Vagina (tissue), 2 donors: Measurements from ENCODE around the gene USH1G. TPM values are rescaled to one million over a fixed set of nuclear protein-coding genes. Genes with fewer than 3 reads are reported as not detected.
"Not testable (repeated sequence)": the region's sequence is repeated elsewhere in the genome, so short reads cannot be mapped to it uniquely, and the experiment has no call there.

Experiments
- DNase-seq, 2 donors: peaks; one replicate each; pipeline ENCODE4 v3.0.0-alpha.2; 2017; ENCODE audit errors: extremely low spot score in 2 of 2
- H3K27ac ChIP-seq: fragments of 200-600 bp; sonication (generic); one replicate; pipeline ENCODE4 v1.5.1; 2019
- H3K27me3 ChIP-seq: fragments of 200-600 bp; sonication (generic); one replicate; pipeline ENCODE4 v1.5.1; 2019
- H3K36me3 ChIP-seq, 2 donors: fragments of 200-600 bp; sonication (generic); one replicate each; pipeline ENCODE4 v1.5.1; 2017 to 2019
- H3K4me1 ChIP-seq: fragments of 200-600 bp; sonication (generic); one replicate; pipeline ENCODE4 v1.5.1; 2019
- H3K4me3 ChIP-seq, 2 donors: fragments of 200-600 bp; sonication (generic); 1 replicate in 1 of 2; 2 replicates in 1 of 2; pipeline ENCODE4 v1.5.1; 2016 to 2019
- H3K9me3 ChIP-seq: fragments of 200-600 bp; sonication (generic); one replicate; pipeline ENCODE4 v1.5.1; 2019
- CTCF ChIP-seq, 3 experiments: fragments of 450-650 bp in 2 of 3; fragments of 200-600 bp in 1 of 3; sonication (generic) in 1 of 3; IDR thresholded peaks; one replicate each; pipeline ENCODE4 v1.5.1; 2017 to 2019; ENCODE audit warnings: antibody characterized with exemption in 3 of 3, mild to moderate bottlenecking in 2 of 3, moderate library complexity in 2 of 3
- POLR2A ChIP-seq, 2 donors: fragments of 450-650 bp; IDR thresholded peaks; one replicate each; pipeline ENCODE4 v1.6.1; 2017; ENCODE audit warnings: antibody characterized with exemption in 2 of 2, mild to moderate bottlenecking in 2 of 2, moderate library complexity in 2 of 2
- POLR2AphosphoS5 ChIP-seq, 2 donors: sonication (generic); formaldehyde crosslinking; IDR thresholded peaks; one replicate each; pipeline ENCODE4 v1.9.0; 2017; ENCODE audit warnings: antibody characterized with exemption in 2 of 2, mild to moderate bottlenecking in 2 of 2, low read depth in 1 of 2; ENCODE audit not compliant: insufficient read depth in 1 of 2
- intact Hi-C: fragments of 100-400 bp; cut with DNase I; formaldehyde crosslinking; loops from one replicate; pipeline ENCODE4 v1.15.1; 2023
- total RNA-seq: library from RNA; depleted of rRNA; stranded (reverse); fragments of >200 nt; gene quantifications from one replicate; pipeline ENCODE4 v1.2.3, GENCODE V29; 2016

USH1G gene
- total RNA-seq, 1 donor from 2014 or later: 0.49 TPM

GRCh38 chr17:74872313-74873036 is 50.6 kb downstream of the USH1G start, which contains the start of gene FDXR:
Gene FDXR (minus strand): TSS chr17:74872994. CDS start chr17:74872944, 50 bp downstream.
- TF ChIP-seq POLR2AphosphoS5 (IDR thresholded peaks at IDR 0.05; ENCODE audit: insufficient read depth in 1 of 2, low read depth in 1 of 2): no peak
- peak in 1 of 2 donors; percentile 55 for TF ChIP-seq POLR2A (IDR thresholded peaks at IDR 0.05)
- Histone ChIP-seq H3K4me1 (peaks cover 29% of the 10 kb centered on the region), H3K27ac (peak within 1 kb of the TSS; percentile 83), H3K4me3 (peak within 1 kb of the TSS; percentile 50 to 78), H3K36me3 (peaks cover 0 to 4% of the 10 kb centered on the region in 2 donors), H3K9me3 (no peaks in the 10 kb centered on the region), H3K27me3 (no peaks in the 10 kb centered on the region)
- intact Hi-C loops: no loop called here
- no peak for DNase-seq

- DNase-seq: no peak
- no peak for TF ChIP-seq CTCF (IDR thresholded peaks at IDR 0.05)
- no peak for TF ChIP-seq POLR2A (IDR thresholded peaks at IDR 0.05)
- TF ChIP-seq POLR2AphosphoS5 (IDR thresholded peaks at IDR 0.05; ENCODE audit: insufficient read depth in 1 of 2, low read depth in 1 of 2): no peak
- H3K9me3 ChIP-seq: no peaks in the 10 kb centered on the region
- H3K36me3 ChIP-seq: peaks cover 0 to 4% of the 10 kb centered on the region in 2 donors
- peak overlapping the region in 1 of 2 donors; percentile 50 for H3K4me3 ChIP-seq
- peaks cover 29% of the 10 kb centered on the region for H3K4me1 ChIP-seq
- intact Hi-C loops: no loop called here
- no peak overlapping the region for H3K27ac ChIP-seq
- no peaks in the 10 kb centered on the region for H3K27me3 ChIP-seq
These were observed 51.5 kb downstream of the USH1G start for GRCh38 chr17:74871356-74872076.

GRCh38 chr17:74870512-74870911 is 52.5 kb downstream of the USH1G start:
- H3K27ac ChIP-seq: no peak overlapping the region
- no peaks in the 10 kb centered on the region for H3K9me3 ChIP-seq
- H3K4me3 ChIP-seq: no peak overlapping the region
- H3K36me3 ChIP-seq: peaks cover 0 to 4% of the 10 kb centered on the region in 2 donors
- DNase-seq: no peak
- TF ChIP-seq POLR2A (IDR thresholded peaks at IDR 0.05): no peak
- TF ChIP-seq POLR2AphosphoS5 (IDR thresholded peaks at IDR 0.05; ENCODE audit: insufficient read depth in 1 of 2, low read depth in 1 of 2): no peak
- TF ChIP-seq CTCF (IDR thresholded peaks at IDR 0.05): no peak
- intact Hi-C loops: no loop called here
- H3K4me1 ChIP-seq: peaks cover 29% of the 10 kb centered on the region
- H3K27me3 ChIP-seq: no peaks in the 10 kb centered on the region

GRCh38 chr17:74870028-74870427 is 53.0 kb downstream of the USH1G start:
- H3K36me3 ChIP-seq, intact Hi-C loops, H3K9me3 ChIP-seq, H3K27ac ChIP-seq, DNase-seq, H3K27me3 ChIP-seq, H3K4me3 ChIP-seq: not testable (repeated sequence)
- peaks cover 29% of the 10 kb centered on the region for H3K4me1 ChIP-seq

GRCh38 chr17:74868908-74869255 is 54.2 kb downstream of the USH1G start:
- intact Hi-C loops: no loop called here
- no peaks in the 10 kb centered on the region for H3K9me3 ChIP-seq
- H3K27me3 ChIP-seq: no peaks in the 10 kb centered on the region
- H3K36me3 ChIP-seq: peaks cover 0 to 4% of the 10 kb centered on the region in 2 donors
- no peak overlapping the region for H3K27ac ChIP-seq
- TF ChIP-seq POLR2AphosphoS5 (IDR thresholded peaks at IDR 0.05; ENCODE audit: insufficient read depth in 1 of 2, low read depth in 1 of 2) (no peak), POLR2A (IDR thresholded peaks at IDR 0.05) (no peak), CTCF (IDR thresholded peaks at IDR 0.05) (no peak)
- no peak for DNase-seq
- peaks cover 26% of the 10 kb centered on the region for H3K4me1 ChIP-seq
- H3K4me3 ChIP-seq: no peak overlapping the region
